Activated CD4-positive, alpha-beta T cell treated with anti-CD3 and anti-CD28 coated beads for 36 hours (primary cell): Measurements from ENCODE around the gene MRFAP1. TPM values are rescaled to one million over a fixed set of nuclear protein-coding genes. Genes with fewer than 3 reads are reported as not detected.
A peak's percentile ranks its signal among the peaks of the same experiment; 100 is the strongest.

Source experiments
- ATAC-seq: fragments of 200-7000 bp; cut with Tn5 transposase; one replicate; pipeline ENCODE4 v1.10.0; 2021; ENCODE audit warnings: mild to moderate bottlenecking, moderate library complexity
- CTCF ChIA-PET: fragments of 350-600 bp; sonication (Branson Sonifier 250); formaldehyde crosslinking; loops from one replicate; lab custom pipeline; 2021; ENCODE audit warnings: antibody characterized with exemption; lab: Charles Lee
- POLR2A ChIA-PET: fragments of 350-600 bp; sonication (Branson Sonifier 250); formaldehyde crosslinking; loops from one replicate; lab custom pipeline; 2021; ENCODE audit warnings: antibody characterized with exemption, inconsistent platforms; lab: Charles Lee
- DNase-seq: peaks from one replicate; pipeline ENCODE4 v3.0.0-alpha.2; 2020
- H3K27ac Mint-ChIP-seq: one replicate; pipeline ENCODE4 v1.8.0; 2021; ENCODE audit warnings: mixed read lengths
- H3K27me3 Mint-ChIP-seq: one replicate; pipeline ENCODE4 v1.8.0; 2021; ENCODE audit warnings: mixed read lengths
- H3K36me3 Mint-ChIP-seq: one replicate; pipeline ENCODE4 v1.8.0; 2021; ENCODE audit warnings: low read depth, mixed read lengths
- H3K4me1 Mint-ChIP-seq: one replicate; pipeline ENCODE4 v1.8.0; 2021; ENCODE audit warnings: mixed read lengths
- H3K4me3 Mint-ChIP-seq: one replicate; pipeline ENCODE4 v1.8.0; 2021; ENCODE audit warnings: mild to moderate bottlenecking, moderate library complexity, mixed read lengths
- H3K9me3 Mint-ChIP-seq: one replicate; pipeline ENCODE4 v1.8.0; 2021; ENCODE audit warnings: low read depth, mixed read lengths
- intact Hi-C, 2 experiments: fragments of 100-400 bp; cut with DNase I in 1 of 2; cut with micrococcal nuclease in 1 of 2; formaldehyde crosslinking; loops; one replicate each; pipeline versions ENCODE4 v1.14.2 to v1.15.1; 2022 to 2024; cut with DNase I, micrococcal nuclease
- total RNA-seq, 2 experiments: library from RNA; stranded (reverse); gene quantifications; one replicate each; pipeline ENCODE4 v1.2.3, GENCODE V29; 2021

The MRFAP1 gene
- total RNA-seq, 2 experiments from 2014 or later: 66.8 to 122 TPM

DNA sequence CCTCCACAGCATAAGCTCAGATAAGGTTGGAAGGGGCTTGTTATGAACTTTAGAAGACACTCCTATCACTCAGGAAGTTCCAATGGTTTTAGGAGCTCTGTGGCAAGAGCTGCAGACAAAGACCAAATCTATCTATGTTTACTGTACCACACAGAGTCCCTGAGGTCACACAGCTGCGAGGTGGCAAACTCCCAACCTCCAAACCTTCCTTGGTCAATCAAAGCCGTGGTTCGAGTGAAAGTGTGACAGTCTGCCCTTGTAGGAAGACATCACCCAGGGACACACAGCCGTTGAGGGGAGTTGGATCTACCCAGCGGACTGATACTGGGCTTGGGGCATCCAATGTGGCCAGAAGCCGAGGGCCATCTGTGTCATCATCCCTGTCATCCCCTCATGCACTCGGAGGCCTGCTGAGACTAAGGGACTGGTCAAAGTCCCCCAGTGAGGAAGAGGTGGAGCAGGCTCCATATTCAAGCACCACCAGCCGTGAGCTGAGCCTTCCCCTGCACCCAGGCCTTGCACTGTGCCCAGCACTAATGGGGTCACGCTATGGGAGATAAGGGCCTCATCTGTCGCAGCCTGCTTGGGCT, 38.7 kb upstream of the MRFAP1 start:
- CTCF ChIA-PET: no interaction called here
- DNase-seq (no peak), ATAC-seq (no peak)
- POLR2A ChIA-PET: no interaction called here
- H3K4me1 Mint-ChIP-seq: no peaks in the 10 kb centered on the region
- no peaks in the 10 kb centered on the region for H3K27me3 Mint-ChIP-seq
- peaks cover 6% of the 10 kb centered on the region for H3K9me3 Mint-ChIP-seq
- intact Hi-C loops: no loop called here
- H3K4me3 Mint-ChIP-seq: no peak overlapping the region
- H3K36me3 Mint-ChIP-seq: peaks cover 38% of the 10 kb centered on the region
- no peak overlapping the region for H3K27ac Mint-ChIP-seq

- intact Hi-C loops: no loop called here
- Mint-ChIP-seq H3K27me3 (no peaks in the 10 kb centered on the region), H3K27ac (no peak overlapping the region), H3K4me1 (no peaks in the 10 kb centered on the region), H3K9me3 (peaks cover 6% of the 10 kb centered on the region), H3K4me3 (no peak overlapping the region), H3K36me3 (peaks cover 43% of the 10 kb centered on the region)
- ChIA-PET POLR2A (no interaction called here), CTCF (no interaction called here)
- ATAC-seq (no peak), DNase-seq (no peak)
These were observed 38.2 kb upstream of the MRFAP1 start for GRCh38 chr4:6602289-6602688.

DNA sequence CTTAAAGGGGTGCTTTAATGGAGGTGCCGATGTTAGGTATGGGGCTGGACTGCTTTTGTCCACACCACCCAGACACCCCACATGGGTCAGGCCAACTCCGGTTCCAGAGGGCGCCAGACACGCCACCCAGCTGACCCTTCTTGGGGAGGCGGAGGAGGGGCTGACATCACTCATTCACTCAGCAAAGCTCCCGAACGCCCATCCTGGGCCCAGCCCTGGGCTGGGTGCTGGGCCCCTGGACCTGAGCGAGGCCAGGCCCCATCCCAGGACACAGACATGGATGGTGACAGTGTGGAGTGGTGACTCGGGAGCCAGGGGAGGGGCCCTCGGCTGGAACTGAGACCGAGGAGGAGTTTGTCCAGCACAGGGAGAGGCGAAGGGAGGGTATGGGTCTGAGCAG, 37.4 kb upstream of the MRFAP1 start:
- Mint-ChIP-seq H3K36me3 (peaks cover 50% of the 10 kb centered on the region), H3K9me3 (peaks cover 6% of the 10 kb centered on the region), H3K4me1 (peaks cover 4% of the 10 kb centered on the region), H3K27ac (no peak overlapping the region), H3K4me3 (no peak overlapping the region), H3K27me3 (no peaks in the 10 kb centered on the region)
- ChIA-PET POLR2A (no interaction called here), CTCF (no interaction called here)
- ATAC-seq (no peak), DNase-seq (no peak)
- intact Hi-C loops: no loop called here

DNA sequence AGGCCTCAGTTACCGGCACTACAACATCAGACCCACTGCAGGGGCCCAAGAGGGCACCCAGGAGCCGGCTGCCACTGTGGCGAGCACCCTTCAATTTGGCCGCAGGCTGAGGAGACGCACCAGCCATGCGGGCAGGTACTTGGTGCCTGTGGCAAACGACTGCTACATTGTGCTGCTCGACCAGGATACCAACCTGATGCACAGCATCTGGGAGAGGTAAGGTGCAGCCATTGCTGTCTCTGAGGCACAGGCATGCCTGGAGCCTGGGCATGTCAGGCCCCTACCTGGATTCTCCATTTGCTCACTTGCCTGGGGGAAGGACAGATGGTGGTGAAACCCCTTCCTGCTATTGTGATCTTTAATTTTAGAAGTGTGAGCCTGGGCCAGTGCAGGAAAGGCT, 35.4 kb upstream of the MRFAP1 start:
- peaks cover 55% of the 10 kb centered on the region for H3K36me3 Mint-ChIP-seq
- ATAC-seq (no peak), DNase-seq (no peak)
- POLR2A ChIA-PET: no interaction called here
- no peak overlapping the region for H3K27ac Mint-ChIP-seq
- H3K4me3 Mint-ChIP-seq: no peak overlapping the region
- no peaks in the 10 kb centered on the region for H3K27me3 Mint-ChIP-seq
- H3K4me1 Mint-ChIP-seq: peaks cover 4% of the 10 kb centered on the region
- peaks cover 6% of the 10 kb centered on the region for H3K9me3 Mint-ChIP-seq
- intact Hi-C loops: no loop called here
- CTCF ChIA-PET: no interaction called here

DNA sequence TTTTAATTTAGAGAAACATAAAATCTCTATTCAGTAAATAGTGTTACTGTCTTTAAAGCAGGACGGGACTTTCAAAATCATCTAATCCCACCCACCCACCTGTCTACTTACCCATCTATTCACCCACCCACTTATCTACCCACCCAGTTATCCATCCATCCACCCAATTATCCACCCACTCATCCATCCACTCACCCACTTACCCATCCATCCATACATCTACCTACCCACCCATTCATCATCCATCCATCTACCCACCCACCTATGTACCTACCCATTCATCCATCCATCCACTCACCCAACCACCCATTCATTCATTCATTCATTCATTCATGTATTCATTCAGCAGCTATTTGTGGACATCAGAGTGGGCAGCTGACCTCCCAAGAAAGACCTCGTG, 34.9 kb upstream of the MRFAP1 start:
- Mint-ChIP-seq H3K27me3 (no peaks in the 10 kb centered on the region), H3K4me1 (peaks cover 4% of the 10 kb centered on the region), H3K4me3 (no peak overlapping the region), H3K27ac (no peak overlapping the region), H3K9me3 (peaks cover 6% of the 10 kb centered on the region), H3K36me3 (peaks cover 55% of the 10 kb centered on the region)
- ChIA-PET CTCF (no interaction called here), POLR2A (no interaction called here)
- DNase-seq: no peak
- intact Hi-C loops: no loop called here
- ATAC-seq: no peak

DNA sequence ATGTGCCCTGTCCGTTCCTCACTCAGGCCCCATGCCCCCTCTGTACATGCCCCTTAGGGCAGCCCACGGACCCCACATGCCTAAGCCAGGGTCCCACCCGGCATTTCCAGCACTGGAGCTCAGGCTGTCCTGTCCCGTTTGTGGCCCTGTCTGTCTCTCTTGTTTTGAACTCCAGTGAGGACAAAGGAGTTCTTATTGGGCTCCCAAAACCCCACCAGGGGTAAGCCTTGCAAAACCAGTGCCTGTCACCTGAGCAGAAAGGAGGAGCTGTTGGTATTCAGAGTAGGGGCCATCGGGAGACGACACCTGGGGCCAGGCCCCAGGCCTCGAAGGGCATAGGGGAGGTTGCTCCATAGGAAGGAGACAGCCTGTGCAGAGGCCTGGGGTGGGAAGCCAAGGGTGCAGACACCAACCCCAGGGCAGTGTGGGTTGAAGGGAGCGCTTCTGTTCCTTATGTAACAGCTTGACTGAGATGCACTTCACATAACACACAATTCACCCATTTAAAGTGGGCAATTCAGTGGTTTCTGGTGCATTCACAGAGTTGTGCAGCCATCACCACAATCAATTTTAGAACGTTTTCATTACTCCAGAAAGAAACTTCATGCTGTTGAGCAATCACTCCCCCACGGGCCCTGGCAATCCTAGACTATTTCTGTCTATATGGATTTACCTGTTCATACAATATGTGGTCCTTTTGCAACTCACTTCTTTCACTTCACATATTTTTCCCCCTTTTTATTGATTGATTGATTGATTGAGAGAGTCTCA, 33.8 kb upstream of the MRFAP1 start:
- no peak for ATAC-seq
- Mint-ChIP-seq H3K4me1 (peaks cover 4% of the 10 kb centered on the region), H3K9me3 (peaks cover 6% of the 10 kb centered on the region)

GRCh38 chr4:6607368-6608055, 33.0 kb upstream of the MRFAP1 start:
- CTCF ChIA-PET: no interaction called here

More for the DNA sequence above, 33.8 kb upstream of the MRFAP1 start:
- intact Hi-C loops: no loop called here
- Mint-ChIP-seq H3K27me3 (no peaks in the 10 kb centered on the region), H3K27ac (no peak overlapping the region), H3K4me3 (no peak overlapping the region), H3K36me3 (peaks cover 58% of the 10 kb centered on the region)
- DNase-seq: no peak
- ChIA-PET CTCF (no interaction called here), POLR2A (no interaction called here)

GRCh38 chr4:6608758-6609414, 31.6 kb upstream of the MRFAP1 start:
- intact Hi-C loops: no loop called here
- Mint-ChIP-seq H3K27ac (no peak overlapping the region), H3K27me3 (no peaks in the 10 kb centered on the region), H3K36me3 (peaks cover 45% of the 10 kb centered on the region), H3K4me1 (peaks cover 4% of the 10 kb centered on the region), H3K9me3 (peaks cover 6% of the 10 kb centered on the region), H3K4me3 (no peak overlapping the region)
- ChIA-PET CTCF (interaction anchor here (0.6 kb wide), 1 partner anchor 37 kb away, joined by 3 read pairs; no protein-coding TSS in a partner anchor), POLR2A (no interaction called here)
- DNase-seq (peak; percentile 11), ATAC-seq (no peak)

More at GRCh38 chr4:6607368-6608055, 33.0 kb upstream of the MRFAP1 start:
- H3K36me3 Mint-ChIP-seq: peaks cover 54% of the 10 kb centered on the region
- peaks cover 6% of the 10 kb centered on the region for H3K9me3 Mint-ChIP-seq
- no peak overlapping the region for H3K27ac Mint-ChIP-seq
- intact Hi-C loops: no loop called here
- ATAC-seq: no peak
- DNase-seq: no peak
- H3K27me3 Mint-ChIP-seq: no peaks in the 10 kb centered on the region
- POLR2A ChIA-PET: no interaction called here
- peaks cover 4% of the 10 kb centered on the region for H3K4me1 Mint-ChIP-seq
- H3K4me3 Mint-ChIP-seq: no peak overlapping the region

DNA sequence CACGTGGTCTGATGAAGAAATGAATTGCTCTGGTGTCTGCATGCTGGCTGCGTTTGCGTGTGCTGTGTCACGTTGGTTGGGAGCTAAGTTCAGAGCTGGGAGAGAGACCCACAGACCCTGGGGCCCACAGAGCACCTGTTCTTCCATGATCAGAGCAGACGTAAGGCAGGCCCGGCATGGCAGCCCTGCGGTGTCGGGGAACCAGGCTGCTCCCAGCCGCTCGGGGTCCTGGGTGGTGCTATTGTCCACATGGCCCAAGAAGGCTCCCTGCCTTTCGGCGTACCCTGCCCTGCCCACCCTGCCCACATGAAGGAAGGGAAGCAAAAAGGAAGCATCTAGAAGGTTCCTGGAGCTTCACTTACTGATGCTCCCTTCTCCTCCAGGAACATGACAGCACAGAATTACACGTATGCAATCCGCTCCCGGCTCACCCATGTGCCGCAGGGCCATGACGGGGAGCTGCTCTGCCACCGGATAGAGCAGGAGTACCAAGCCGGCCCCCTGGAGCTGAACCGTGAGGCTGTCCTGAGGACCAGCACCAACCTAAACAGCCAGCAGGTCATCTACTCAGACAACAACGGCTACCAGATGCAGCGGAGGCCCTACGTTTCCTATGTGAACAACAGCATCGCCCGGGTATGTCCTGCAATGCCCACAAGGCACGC, 30.9 kb upstream of the MRFAP1 start:
- no peak for ATAC-seq
- POLR2A ChIA-PET: no interaction called here
- intact Hi-C loops: no loop called here

GRCh38 chr4:6610856-6611430, 29.5 kb upstream of the MRFAP1 start:
- H3K27ac Mint-ChIP-seq: no peak overlapping the region
- no peak overlapping the region for H3K4me3 Mint-ChIP-seq
- H3K27me3 Mint-ChIP-seq: no peaks in the 10 kb centered on the region
- POLR2A ChIA-PET: no interaction called here
- ATAC-seq: no peak
- peaks cover 4% of the 10 kb centered on the region for H3K4me1 Mint-ChIP-seq
- intact Hi-C loops: no loop called here
- peaks cover 34% of the 10 kb centered on the region for H3K36me3 Mint-ChIP-seq
- CTCF ChIA-PET: no interaction called here
- no peaks in the 10 kb centered on the region for H3K9me3 Mint-ChIP-seq
- no peak for DNase-seq

More for the DNA sequence above, 30.9 kb upstream of the MRFAP1 start:
- Mint-ChIP-seq H3K27me3 (no peaks in the 10 kb centered on the region), H3K36me3 (peaks cover 41% of the 10 kb centered on the region), H3K27ac (no peak overlapping the region), H3K9me3 (peaks cover 4% of the 10 kb centered on the region), H3K4me3 (no peak overlapping the region), H3K4me1 (peaks cover 4% of the 10 kb centered on the region)
- CTCF ChIA-PET: no interaction called here
- no peak for DNase-seq
